Left forelimb (tissue), 1 donor: ENCODE results near the gene IGF1R.
"Not testable (repeated sequence)": the region's sequence is repeated elsewhere in the genome, so short reads cannot be mapped to it uniquely, and the experiment has no call there.

ENCODE experiments used
- DNase-seq: peaks from one replicate; pipeline ENCODE4 v3.0.0-alpha.2; 2018; ENCODE audit warnings: low spot score

IGF1R gene

GRCh38 chr15:98647774-98648653 is at the start of gene IGF1R:
Gene IGF1R (plus strand): TSS chr15:98648539. CDS start chr15:98649582, 1,043 bp downstream.
- DNase-seq = peak; percentile 95

GRCh38 chr15:98599909-98600691 is 48.2 kb upstream of the IGF1R start:
- peak; percentile 83 for DNase-seq

DNA sequence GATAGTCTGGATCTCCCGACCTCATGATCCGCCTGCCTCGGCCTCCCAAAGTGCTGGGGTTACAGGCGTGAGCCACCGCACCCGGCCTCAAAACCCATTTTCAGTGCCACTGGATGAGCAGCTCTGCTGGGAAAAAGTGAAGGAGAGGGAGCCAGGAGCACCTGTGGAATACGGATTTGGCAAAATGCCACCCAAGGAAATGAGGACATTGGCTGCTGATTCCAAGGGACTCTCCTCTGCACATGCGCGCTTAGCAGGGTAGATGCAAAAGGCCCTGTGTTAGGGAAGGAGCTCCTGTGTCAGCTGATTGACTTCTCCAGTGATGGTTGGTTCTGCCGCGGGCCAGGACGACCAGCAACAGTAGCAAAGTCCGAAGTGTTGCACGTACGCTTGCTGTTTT is 43.4 kb upstream of the IGF1R start:
- no peak for DNase-seq

GRCh38 chr15:98609144-98609852 is 39.0 kb upstream of the IGF1R start:
- DNase-seq = no peak

DNA sequence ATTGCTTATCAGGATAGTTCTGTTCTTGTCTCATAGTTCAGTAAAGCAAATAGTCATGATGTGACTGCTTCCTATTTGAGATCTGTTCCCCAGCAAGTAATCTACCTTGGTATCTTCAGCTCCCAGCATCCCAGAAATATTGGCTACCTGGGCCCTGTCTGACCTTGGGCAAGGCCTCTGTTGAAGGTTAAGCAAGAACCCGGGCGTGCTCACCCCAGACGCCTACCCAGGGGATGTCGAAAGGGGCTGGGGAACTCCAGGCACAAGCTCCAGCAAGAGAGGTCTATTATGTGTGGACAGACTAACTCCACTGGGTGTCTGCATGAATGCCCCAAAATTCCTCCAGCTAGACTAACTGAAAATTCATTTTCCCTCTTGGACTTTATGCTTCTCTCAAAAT is 37.3 kb upstream of the IGF1R start:
- no peak for DNase-seq

- no peak for DNase-seq
Measured at GRCh38 chr15:98611808-98612207, 36.5 kb upstream of the IGF1R start.

GRCh38 chr15:98612490-98613110 is 35.7 kb upstream of the IGF1R start:
- DNase-seq = no peak

GRCh38 chr15:98614681-98615080 is 33.7 kb upstream of the IGF1R start:
- DNase-seq = no peak

GRCh38 chr15:98616397-98616796 is 31.9 kb upstream of the IGF1R start:
- no peak for DNase-seq

DNA sequence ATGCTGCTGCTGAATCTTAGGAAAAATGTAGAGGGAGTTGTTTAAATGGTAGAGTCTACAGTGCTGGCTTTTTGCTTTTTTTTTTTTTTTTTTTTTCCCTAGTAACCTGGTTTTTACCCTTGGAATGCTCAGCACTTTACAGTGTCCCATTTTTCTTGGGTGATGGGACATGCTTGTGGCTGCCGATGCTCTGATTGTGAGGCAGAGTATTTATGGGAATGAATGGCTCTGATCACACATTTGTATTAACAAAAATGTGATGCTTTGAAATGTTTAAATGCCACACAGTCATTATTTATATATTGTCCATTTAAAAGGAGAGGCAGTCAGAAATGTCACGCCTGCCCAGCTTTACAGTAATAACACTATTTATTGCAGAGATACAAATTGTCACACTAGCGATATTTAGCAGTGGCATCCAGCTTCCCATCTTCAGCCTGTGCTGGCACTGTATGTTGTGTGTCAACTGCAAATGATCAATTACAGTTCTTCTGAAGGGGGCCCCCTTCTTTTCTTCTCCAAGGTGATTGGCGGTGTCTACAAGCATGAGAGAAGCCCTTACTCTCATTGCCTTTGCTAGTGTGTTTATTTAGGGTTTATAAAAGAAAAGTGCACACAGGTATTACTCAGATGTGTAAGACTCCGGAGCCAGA is 30.9 kb upstream of the IGF1R start:
- no peak for DNase-seq

- not testable (repeated sequence) for DNase-seq
Measured at GRCh38 chr15:98618576-98618975, 29.8 kb upstream of the IGF1R start.

DNA sequence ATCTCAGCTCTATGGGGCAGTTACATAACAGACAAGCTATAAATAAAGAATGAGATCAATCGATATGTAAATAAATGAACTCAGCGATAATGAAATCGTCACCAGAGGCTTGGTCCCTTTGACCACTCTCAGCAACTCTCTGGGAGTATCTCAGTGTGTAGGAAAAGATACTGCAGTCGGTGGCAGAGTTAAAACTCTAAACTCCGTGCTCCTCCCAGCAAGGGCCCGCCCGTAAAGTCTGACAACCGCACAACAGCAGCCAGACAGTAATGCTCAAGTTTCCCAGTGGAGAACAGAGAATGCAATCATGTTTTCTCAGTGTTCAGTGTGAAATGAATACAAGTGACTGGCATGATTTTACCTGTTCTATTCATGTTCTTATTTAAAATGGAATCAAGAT is 28.3 kb upstream of the IGF1R start:
- DNase-seq = no peak

GRCh38 chr15:98621021-98621420 is 27.3 kb upstream of the IGF1R start:
- DNase-seq = no peak

DNA sequence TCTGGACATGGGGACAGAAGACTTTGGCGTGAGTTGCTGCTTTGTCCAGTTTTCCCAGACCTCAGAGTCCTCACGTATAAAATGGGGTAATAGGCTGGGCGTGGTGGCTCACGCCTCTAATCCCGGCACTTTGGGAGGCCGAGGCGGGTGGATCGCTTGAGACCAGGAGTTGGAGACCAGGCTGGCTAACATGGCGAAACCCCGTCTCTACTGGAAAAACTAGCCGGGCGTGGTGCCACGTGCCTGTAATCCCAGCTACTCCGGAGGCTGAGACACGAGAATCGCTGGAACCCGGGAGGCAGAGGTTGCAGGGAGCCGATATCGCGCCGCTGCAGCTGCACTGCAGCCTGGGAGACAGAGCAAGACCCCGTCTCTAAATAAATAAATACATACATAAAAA is 22.7 kb upstream of the IGF1R start:
- no peak for DNase-seq

DNA sequence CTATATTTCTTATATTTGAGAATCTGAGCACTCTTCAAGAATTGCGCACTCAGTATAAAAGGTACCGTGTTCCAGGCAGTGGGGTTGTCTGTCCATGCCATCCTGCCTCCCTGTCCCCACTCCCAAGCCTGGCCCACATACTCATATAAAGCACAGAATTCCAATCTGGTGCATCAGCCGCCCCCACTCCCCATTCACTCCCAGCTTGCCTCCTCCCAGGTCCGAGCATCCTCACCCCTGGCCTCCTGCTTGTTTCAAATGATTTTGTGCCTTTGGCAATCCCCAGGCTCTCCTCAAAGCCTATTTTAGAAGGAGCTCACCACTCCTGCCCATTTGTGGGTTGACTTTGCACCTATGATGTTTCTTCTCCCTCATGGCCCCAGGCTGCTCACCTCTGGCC is 22.2 kb upstream of the IGF1R start:
- DNase-seq = no peak

- DNase-seq = no peak
Measured at GRCh38 chr15:98628216-98628615, 20.1 kb upstream of the IGF1R start.

GRCh38 chr15:98635848-98636247 is 12.5 kb upstream of the IGF1R start:
- no peak for DNase-seq

DNA sequence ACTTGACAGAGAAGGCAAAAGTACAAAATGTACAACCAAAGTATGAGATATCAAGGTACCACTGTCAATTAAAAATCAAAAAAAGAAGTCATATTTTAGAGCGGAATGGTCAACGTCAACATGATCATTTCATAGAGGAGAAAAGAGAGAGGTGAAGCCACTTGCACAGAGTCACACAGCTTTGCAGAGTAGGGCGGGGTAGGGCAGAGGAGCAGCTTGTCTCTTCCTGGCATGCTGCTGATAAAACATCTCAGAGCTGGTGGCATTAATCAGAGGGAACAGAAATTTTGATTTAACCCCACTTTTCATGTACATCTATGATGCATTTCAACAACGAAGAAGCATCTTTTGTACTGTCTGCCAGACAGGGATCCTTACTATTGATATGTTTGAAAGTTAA is 5.2 kb upstream of the IGF1R start:
- DNase-seq = no peak

DNA sequence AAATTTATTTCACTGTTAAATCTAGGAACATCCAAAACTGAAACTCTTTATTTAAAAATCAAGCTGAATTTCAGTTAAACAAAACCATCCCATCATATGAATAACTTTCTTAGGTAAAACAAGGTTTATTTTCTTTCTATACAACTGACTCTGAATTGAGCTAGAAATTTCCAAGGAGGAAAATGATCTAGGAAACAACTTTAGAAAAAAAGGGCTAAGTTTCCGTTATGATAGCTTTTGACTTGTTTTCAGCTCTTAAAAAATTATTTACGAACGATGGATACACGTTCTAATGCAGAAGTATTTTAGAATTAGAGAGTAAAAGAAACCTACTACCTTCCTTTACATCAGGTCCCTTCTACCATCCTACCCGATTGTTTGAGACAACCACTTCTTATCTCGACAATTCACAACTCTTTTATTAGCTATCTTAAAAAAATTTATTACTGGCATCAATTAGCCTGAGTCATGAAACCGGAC is 1.8 kb upstream of the IGF1R start:
- DNase-seq = no peak

DNA sequence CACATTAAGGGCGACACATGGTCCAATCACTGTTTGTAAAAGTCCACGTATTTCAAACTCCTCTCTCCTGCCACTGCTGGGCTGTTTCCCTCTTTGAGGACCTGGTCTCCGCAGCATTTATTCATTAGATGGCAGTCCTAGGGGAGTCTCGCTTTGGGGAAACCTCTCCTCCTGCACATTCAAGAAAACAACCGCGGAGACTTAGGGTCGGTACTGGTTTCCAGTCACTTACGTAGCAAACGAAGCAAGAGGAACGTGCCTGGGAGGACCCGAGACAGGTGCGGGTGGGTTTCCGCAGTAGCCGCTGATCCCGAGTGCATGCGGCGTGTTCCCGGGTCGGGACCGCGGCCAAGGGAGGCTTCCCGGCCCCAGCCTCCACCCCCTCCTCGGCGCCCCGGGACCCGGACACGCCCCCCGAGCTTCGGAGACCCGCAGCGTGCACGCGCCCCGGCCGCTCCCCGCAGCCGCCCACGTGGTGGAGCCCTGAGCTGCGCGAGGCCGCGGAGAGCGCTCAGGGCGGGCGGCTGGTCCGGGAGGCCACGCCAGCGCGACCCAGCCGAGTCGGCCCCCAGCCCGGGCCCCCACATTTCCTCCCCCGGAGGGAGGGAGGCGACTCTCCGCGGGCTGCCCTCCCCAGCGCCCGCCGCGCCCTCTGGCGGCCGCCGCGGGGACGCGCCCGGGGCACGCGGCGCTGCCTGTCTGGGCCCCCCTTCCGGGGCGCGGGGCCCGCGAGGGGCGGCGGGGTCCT is 1.1 kb upstream of the IGF1R start:
- DNase-seq = peak; percentile 90
